Renal pelvis (tissue), 4 donors: ENCODE measurements around the gene IL1RN. TPM values are rescaled to one million over a fixed set of nuclear protein-coding genes. Genes with fewer than 3 reads are reported as not detected.
A peak's percentile ranks its signal among the peaks of the same experiment; 100 is the strongest.

Experiments
- DNase-seq: peaks from one replicate; pipeline ENCODE4 v3.0.0-alpha.2; 2013
- polyA plus RNA-seq, 3 donors: library from polyadenylated mRNA; unstranded; fragments of 120-200 nt; gene quantifications; one replicate each; pipeline ENCODE4 v1.2.1, GENCODE V29; 2013; ENCODE audit not compliant: insufficient read length in 3 of 3

Gene IL1RN
- polyA plus RNA-seq, 3 donors, result 2.7 to 3.0 (median 2.9) TPM

GRCh38 chr2:113124984-113125855 lies 2.2 kb upstream of the IL1RN start:
- no peak for DNase-seq

- no peak for DNase-seq
These were observed 510 bp downstream of the IL1RN start for GRCh38 chr2:113127646-113128570.

GRCh38 chr2:113129519-113130078 lies 2.2 kb downstream of the IL1RN start:
- no peak for DNase-seq

- no peak for DNase-seq
These were observed 4.2 kb downstream of the IL1RN start for GRCh38 chr2:113131352-113132185.

GRCh38 chr2:113132414-113133021 lies 5.1 kb downstream of the IL1RN start:
- DNase-seq, result no peak

GRCh38 chr2:113133704-113134598 lies 6.6 kb downstream of the IL1RN start:
- no peak for DNase-seq

GRCh38 chr2:113134717-113135116 lies 7.3 kb downstream of the IL1RN start:
- no peak for DNase-seq

GRCh38 chr2:113135317-113135716 lies 7.9 kb downstream of the IL1RN start:
- no peak for DNase-seq

- peak; percentile 27 for DNase-seq
These were observed 9.7 kb downstream of the IL1RN start for GRCh38 chr2:113136828-113137775.

- DNase-seq, result no peak
These were observed 10.4 kb downstream of the IL1RN start for GRCh38 chr2:113137827-113138226.

- peak; percentile 82 for DNase-seq
These were observed 11.3 kb downstream of the IL1RN start for GRCh38 chr2:113138428-113139322.

- DNase-seq, result no peak
These were observed 14.1 kb downstream of the IL1RN start for GRCh38 chr2:113141451-113141850.

GRCh38 chr2:113142290-113142689 lies 14.9 kb downstream of the IL1RN start:
- DNase-seq, result no peak

GRCh38 chr2:113144259-113144658 lies 16.9 kb downstream of the IL1RN start:
- DNase-seq, result no peak

GRCh38 chr2:113148606-113149552 lies 21.5 kb downstream of the IL1RN start:
- DNase-seq, result no peak

GRCh38 chr2:113149553-113150257 lies 22.3 kb downstream of the IL1RN start:
- no peak for DNase-seq
